Tibial artery (tissue), 4 donors: ENCODE measurements around the gene SLC44A5.
A peak's percentile ranks its signal among the peaks of the same experiment; 100 is the strongest.
"Not testable (repeated sequence)": the region's sequence is repeated elsewhere in the genome, so short reads cannot be mapped to it uniquely, and the experiment has no call there.

Experiments
- DNase-seq, 2 donors: peaks; one replicate each; pipeline ENCODE4 v3.0.0-alpha.2; 2019
- H3K27ac ChIP-seq, 2 donors: fragments of 200-600 bp; sonication (generic) in 1 of 2; 1 replicate in 1 of 2; 2 replicates in 1 of 2; pipeline ENCODE4 v1.5.1; 2018 to 2019; ENCODE audit warnings: mild to moderate bottlenecking in 1 of 2
- H3K27me3 ChIP-seq, 2 donors: fragments of 200-600 bp; sonication (generic) in 1 of 2; one replicate each; pipeline versions ENCODE4 v1.5.1 to v1.6.0; 2016 to 2019
- H3K36me3 ChIP-seq, 3 donors: fragments of 200-600 bp; sonication (generic) in 2 of 3; one replicate each; pipeline ENCODE4 v1.5.1; 2016 to 2019; ENCODE audit warnings: mild to moderate bottlenecking in 2 of 3
- H3K4me1 ChIP-seq, 4 donors: fragments of 200-600 bp; sonication (generic) in 2 of 4; 1 replicate in 3 of 4; 2 replicates in 1 of 4; pipeline ENCODE4 v1.5.1; 2016 to 2019
- H3K4me3 ChIP-seq, 2 donors: fragments of 200-600 bp; sonication (generic) in 1 of 2; 1 replicate in 1 of 2; 2 replicates in 1 of 2; pipeline ENCODE4 v1.5.1; 2018 to 2019; ENCODE audit warnings: mild to moderate bottlenecking in 2 of 2
- H3K9me3 ChIP-seq, 3 donors: fragments of 200-600 bp; sonication (generic) in 1 of 3; one replicate each; pipeline ENCODE4 v1.5.1; 2016 to 2019
- CTCF ChIP-seq, 2 experiments: fragments of 200-600 bp in 1 of 2; fragments of 450-650 bp in 1 of 2; IDR thresholded peaks; one replicate each; pipeline ENCODE4 v1.5.1; 2017 to 2019; ENCODE audit warnings: antibody characterized with exemption in 2 of 2, mild to moderate bottlenecking in 1 of 2, moderate library complexity in 1 of 2
- intact Hi-C: fragments of 100-400 bp; cut with DNase I; formaldehyde crosslinking; loops from one replicate; pipeline ENCODE4 v1.15.0; 2023; ENCODE audit warnings: low total_unique reads

The SLC44A5 gene

GRCh38 chr1:75274920-75275506, 335.9 kb downstream of the SLC44A5 start:
- Histone ChIP-seq H3K27ac (no peak overlapping the region), H3K36me3 (no peaks in the 10 kb centered on the region), H3K27me3 (no peaks in the 10 kb centered on the region), H3K4me3 (no peak overlapping the region), H3K4me1 (no peaks in the 10 kb centered on the region), H3K9me3 (no peaks in the 10 kb centered on the region)
- TF ChIP-seq CTCF (IDR thresholded peaks at IDR 0.05): no peak
- intact Hi-C loops: no loop called here
- no peak for DNase-seq

- no peak for TF ChIP-seq CTCF (IDR thresholded peaks at IDR 0.05)
Observed at GRCh38 chr1:75273110-75273509, 337.8 kb downstream of the SLC44A5 start.

GRCh38 chr1:75265792-75266191, 345.1 kb downstream of the SLC44A5 start:
- H3K36me3 ChIP-seq: no peaks in the 10 kb centered on the region
- intact Hi-C loops: no loop called here
- no peaks in the 10 kb centered on the region for H3K27me3 ChIP-seq
- H3K9me3 ChIP-seq: no peaks in the 10 kb centered on the region
- no peaks in the 10 kb centered on the region for H3K4me1 ChIP-seq
- peak; percentile 42 to 48 for TF ChIP-seq CTCF (IDR thresholded peaks at IDR 0.05)
- no peak for DNase-seq
- no peak overlapping the region for H3K27ac ChIP-seq
- H3K4me3 ChIP-seq: no peak overlapping the region

More at GRCh38 chr1:75273110-75273509, 337.8 kb downstream of the SLC44A5 start:
- H3K36me3 ChIP-seq: no peaks in the 10 kb centered on the region
- H3K9me3 ChIP-seq: no peaks in the 10 kb centered on the region
- no peak overlapping the region for H3K27ac ChIP-seq
- DNase-seq: no peak
- no peak overlapping the region for H3K4me3 ChIP-seq
- no peaks in the 10 kb centered on the region for H3K4me1 ChIP-seq
- intact Hi-C loops: no loop called here
- H3K27me3 ChIP-seq: no peaks in the 10 kb centered on the region

GRCh38 chr1:75264112-75264511, 346.8 kb downstream of the SLC44A5 start:
- Histone ChIP-seq H3K4me1 (no peaks in the 10 kb centered on the region), H3K4me3 (no peak overlapping the region), H3K27ac (no peak overlapping the region), H3K9me3 (no peaks in the 10 kb centered on the region), H3K36me3 (no peaks in the 10 kb centered on the region), H3K27me3 (no peaks in the 10 kb centered on the region)
- intact Hi-C loops: no loop called here
- no peak for TF ChIP-seq CTCF (IDR thresholded peaks at IDR 0.05)
- DNase-seq: no peak

GRCh38 chr1:75263616-75264015, 347.3 kb downstream of the SLC44A5 start:
- H3K36me3 ChIP-seq, intact Hi-C loops, H3K4me1 ChIP-seq, H3K4me3 ChIP-seq, H3K27me3 ChIP-seq, H3K9me3 ChIP-seq, H3K27ac ChIP-seq, DNase-seq: not testable (repeated sequence)

- intact Hi-C loops, H3K27ac ChIP-seq, H3K36me3 ChIP-seq, DNase-seq, H3K9me3 ChIP-seq, H3K4me1 ChIP-seq, H3K27me3 ChIP-seq, H3K4me3 ChIP-seq: not testable (repeated sequence)
Observed at GRCh38 chr1:75261946-75262345, 349.0 kb downstream of the SLC44A5 start.

GRCh38 chr1:75258351-75258750, 352.6 kb downstream of the SLC44A5 start:
- H3K36me3 ChIP-seq: no peaks in the 10 kb centered on the region
- no peak for DNase-seq
- no peaks in the 10 kb centered on the region for H3K4me1 ChIP-seq
- no peaks in the 10 kb centered on the region for H3K27me3 ChIP-seq
- no peak overlapping the region for H3K4me3 ChIP-seq
- H3K27ac ChIP-seq: no peak overlapping the region
- intact Hi-C loops: no loop called here
- no peak for TF ChIP-seq CTCF (IDR thresholded peaks at IDR 0.05)
- H3K9me3 ChIP-seq: no peaks in the 10 kb centered on the region
